OCI-LY3 (cell line): ENCODE measurements around the gene UGT1A4.
"Not testable (repeated sequence)": the region's sequence is repeated elsewhere in the genome, so short reads cannot be mapped to it uniquely, and the experiment has no call there.

Experiments used
- H2AFZ ChIP-seq: fragments of 200-600, 300-600 bp; shearing (Covaris generic); 2 replicates; pipeline ENCODE4 v1.6.0; 2014; ENCODE audit warnings: antibody characterized with exemption, low read depth, low read length
- H3K27ac ChIP-seq: fragments of 200-600, 300-600 bp; sonication (generic); 2 replicates; pipeline ENCODE4 v1.5.1; 2014; ENCODE audit warnings: mild to moderate bottlenecking, low read length, moderate library complexity, mixed read lengths
- H3K27me3 ChIP-seq: fragments of 200-600, 300-600 bp; sonication (generic); 2 replicates; pipeline ENCODE4 v1.6.1; 2014; ENCODE audit warnings: low read depth, low read length, mixed read lengths
- H3K36me3 ChIP-seq: fragments of 200-600, 300-600 bp; sonication (generic); replicated peaks from 2 replicates; pipeline ENCODE3; 2014; ENCODE audit warnings: low read depth, low read length, mixed read lengths
- H3K4me1 ChIP-seq: fragments of 300-600, 200-600 bp; sonication (generic); 2 replicates; pipeline ENCODE4 v1.6.1; 2014; ENCODE audit warnings: low read length, mixed read lengths
- H3K4me2 ChIP-seq: fragments of 200-600, 300-600 bp; sonication (generic); 2 replicates; pipeline ENCODE4 v1.6.1; 2014; ENCODE audit warnings: low read length, mixed read lengths
- H3K4me3 ChIP-seq: fragments of 300-600, 200-600 bp; sonication (generic); 2 replicates; pipeline ENCODE4 v1.5.1; 2014; ENCODE audit warnings: antibody characterized with exemption, mild to moderate bottlenecking, low read length, moderate library complexity
- H3K79me2 ChIP-seq: fragments of 300-600, 200-600 bp; shearing (Covaris generic); 2 replicates; pipeline ENCODE4 v1.6.1; 2014; ENCODE audit warnings: mild to moderate bottlenecking, low read length, mixed read lengths
- H3K9ac ChIP-seq: fragments of 300-600, 200-600 bp; shearing (Covaris generic); 2 replicates; pipeline ENCODE4 v1.6.0; 2014; ENCODE audit warnings: mild to moderate bottlenecking, low read length, moderate library complexity
- H3K9me3 ChIP-seq: fragments of 200-600, 300-600 bp; shearing (Covaris generic); 2 replicates; pipeline ENCODE4 v1.6.1; 2014; ENCODE audit warnings: low read length, mixed read lengths; ENCODE audit not compliant: insufficient read depth
- H4K20me1 ChIP-seq: fragments of 200-600, 300-600 bp; sonication (generic); 2 replicates; pipeline ENCODE4 v1.6.1; 2016; ENCODE audit warnings: low read length, mixed read lengths; ENCODE audit not compliant: insufficient read depth
- CTCF ChIP-seq: fragments of 200-600, 300-600 bp; sonication (generic); IDR thresholded peaks from 2 replicates; pipeline ENCODE4 v1.5.1; 2014; ENCODE audit warnings: antibody characterized with exemption, low read length, low read depth
- EZH2phosphoT487 ChIP-seq: fragments of 200-600 bp; shearing (Covaris generic); IDR thresholded peaks from 2 replicates; pipeline ENCODE4 v1.6.1; 2018; ENCODE audit warnings: antibody characterized with exemption, mixed run types, low read depth

Gene UGT1A4

GRCh38 chr2:233745073-233745755, 26.7 kb downstream of the UGT1A4 start:
- TF ChIP-seq EZH2phosphoT487 (no peak), CTCF (no peak)
- H3K4me3 ChIP-seq, result no peak overlapping the region
- H3K4me1 ChIP-seq, result no peaks in the 10 kb centered on the region
- no peaks in the 10 kb centered on the region for H3K79me2 ChIP-seq
- no peak overlapping the region for H3K27ac ChIP-seq
- no peaks in the 10 kb centered on the region for H3K27me3 ChIP-seq
- H3K36me3 ChIP-seq, result no peaks in the 10 kb centered on the region
- no peak overlapping the region for H2AFZ ChIP-seq
- no peak overlapping the region for H3K9ac ChIP-seq
- H4K20me1 ChIP-seq, result no peaks in the 10 kb centered on the region
- H3K9me3 ChIP-seq, result no peaks in the 10 kb centered on the region
- H3K4me2 ChIP-seq, result no peak overlapping the region

- not testable (repeated sequence) for H4K20me1 ChIP-seq, H3K79me2 ChIP-seq, H3K4me3 ChIP-seq
Observed at GRCh38 chr2:233745838-233746237, 27.3 kb downstream of the UGT1A4 start.

GRCh38 chr2:233746475-233747282, 28.1 kb downstream of the UGT1A4 start:
- Histone ChIP-seq H3K9me3 (no peaks in the 10 kb centered on the region), H3K27me3 (no peaks in the 10 kb centered on the region), H3K4me1 (no peaks in the 10 kb centered on the region), H3K4me3 (no peak overlapping the region), H3K27ac (no peak overlapping the region), H4K20me1 (no peaks in the 10 kb centered on the region), H2AFZ (no peak overlapping the region), H3K9ac (no peak overlapping the region), H3K79me2 (no peaks in the 10 kb centered on the region), H3K4me2 (no peak overlapping the region), H3K36me3 (no peaks in the 10 kb centered on the region)
- TF ChIP-seq CTCF (no peak), EZH2phosphoT487 (no peak)

More at GRCh38 chr2:233745838-233746237, 27.3 kb downstream of the UGT1A4 start:
- not testable (repeated sequence) for H3K36me3 ChIP-seq, H3K27ac ChIP-seq, H3K4me2 ChIP-seq, H3K27me3 ChIP-seq, H3K9me3 ChIP-seq, H3K4me1 ChIP-seq, H2AFZ ChIP-seq, H3K9ac ChIP-seq

- no peaks in the 10 kb centered on the region for H3K79me2 ChIP-seq
- no peaks in the 10 kb centered on the region for H3K27me3 ChIP-seq
- no peaks in the 10 kb centered on the region for H3K9me3 ChIP-seq
- H3K36me3 ChIP-seq, result no peaks in the 10 kb centered on the region
- no peaks in the 10 kb centered on the region for H4K20me1 ChIP-seq
- H3K27ac ChIP-seq, result no peak overlapping the region
- TF ChIP-seq CTCF, result no peak
- TF ChIP-seq EZH2phosphoT487, result no peak
- H3K4me1 ChIP-seq, result no peaks in the 10 kb centered on the region
- H3K9ac ChIP-seq, result no peak overlapping the region
- H3K4me2 ChIP-seq, result no peak overlapping the region
- H3K4me3 ChIP-seq, result no peak overlapping the region
- H2AFZ ChIP-seq, result no peak overlapping the region
Observed at GRCh38 chr2:233747283-233747544, 28.7 kb downstream of the UGT1A4 start.

DNA sequence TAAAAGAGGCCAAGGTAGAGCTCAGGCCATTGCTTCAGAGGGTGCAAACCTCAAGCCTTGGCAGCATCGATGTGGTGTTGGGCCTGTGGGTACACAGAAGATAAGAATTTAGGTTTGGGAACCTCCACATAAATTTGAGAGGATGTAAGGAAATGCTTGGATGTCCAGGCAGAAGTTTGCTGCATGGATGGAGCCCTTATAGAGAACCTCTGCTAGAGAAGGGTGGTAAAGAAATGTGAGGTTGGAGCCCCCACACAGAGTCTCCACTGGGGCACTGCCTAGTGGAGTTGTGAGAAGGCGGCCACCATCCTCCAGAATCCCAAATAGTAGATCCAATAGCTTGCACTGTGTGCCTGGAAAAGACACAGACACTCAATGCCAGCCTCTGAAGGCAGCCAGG, 32.2 kb downstream of the UGT1A4 start:
- H3K9ac ChIP-seq, H4K20me1 ChIP-seq, H3K79me2 ChIP-seq, H3K36me3 ChIP-seq, H3K27ac ChIP-seq, H3K4me2 ChIP-seq, H3K4me1 ChIP-seq, H3K4me3 ChIP-seq, H3K27me3 ChIP-seq, H3K9me3 ChIP-seq, H2AFZ ChIP-seq: not testable (repeated sequence)

DNA sequence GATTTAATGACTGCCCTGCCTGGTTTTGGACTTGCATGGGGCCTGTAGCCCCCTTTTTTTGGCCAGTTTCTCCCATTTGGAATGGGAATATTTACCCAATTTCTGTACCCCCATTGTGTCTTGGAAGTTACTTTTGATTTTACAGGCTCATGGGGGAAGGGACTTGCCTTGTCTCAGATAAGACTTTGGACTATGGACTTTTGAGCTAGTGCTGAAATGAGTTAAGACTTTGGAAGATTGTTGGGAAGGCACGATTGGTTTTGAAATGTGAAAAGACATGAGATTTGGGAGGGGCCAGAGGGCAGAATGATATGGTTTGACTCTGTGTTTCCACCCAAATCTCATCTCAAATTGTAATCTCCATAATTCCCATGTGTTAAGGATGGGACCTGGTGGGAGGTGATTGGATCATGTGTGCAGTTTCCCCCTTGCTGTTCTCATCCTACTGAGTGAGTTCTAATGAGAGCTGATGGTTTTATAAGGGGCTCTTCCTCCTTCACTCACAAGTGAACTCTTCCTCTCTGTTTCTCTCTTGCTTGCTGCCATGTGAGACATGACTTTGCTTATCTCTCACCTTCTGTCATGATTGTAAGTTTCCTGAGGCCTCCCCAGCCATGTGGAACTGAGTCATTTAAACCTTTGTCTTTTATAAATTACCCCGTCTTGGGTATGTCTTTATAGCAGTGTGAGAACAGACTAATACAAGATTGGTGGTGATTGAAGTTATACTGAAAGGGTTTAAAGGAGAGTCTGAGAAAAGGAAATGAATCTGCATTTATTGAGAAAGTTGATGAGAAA, 32.9 kb downstream of the UGT1A4 start:
- H3K9ac ChIP-seq, H3K36me3 ChIP-seq, H2AFZ ChIP-seq, H3K4me2 ChIP-seq, H3K9me3 ChIP-seq, H3K79me2 ChIP-seq, H3K27me3 ChIP-seq, H3K27ac ChIP-seq, H3K4me1 ChIP-seq, H3K4me3 ChIP-seq, H4K20me1 ChIP-seq: not testable (repeated sequence)
